Neural cell (in vitro differentiated cells): ENCODE data around the gene HES6.

ENCODE experiments used
- EZH2 ChIP-seq: fragments of 200-600, 300-800 bp; shearing (Covaris generic), sonication (generic); IDR thresholded peaks from 2 replicates; pipeline ENCODE4 v1.6.1; 2014; ENCODE audit warnings: antibody characterized with exemption, low read length, borderline replicate concordance, mild to moderate bottlenecking; ENCODE audit not compliant: insufficient read depth, poor library complexity, severe bottlenecking
- MXI1 ChIP-seq: fragments of 450-650 bp; conservative IDR thresholded peaks from 2 replicates; pipeline ENCODE4 v1.6.1; 2014; ENCODE audit warnings: antibody characterized with exemption, mild to moderate bottlenecking; ENCODE audit not compliant: poor library complexity, severe bottlenecking
- POLR2AphosphoS5 ChIP-seq: IDR thresholded peaks from 2 replicates; pipeline ENCODE4 v1.6.1; 2012
- TAF1 ChIP-seq: IDR thresholded peaks from 2 replicates; pipeline ENCODE4 v1.6.1; 2012; ENCODE audit warnings: low read depth
- TF ChIP-seq, protein P1 (sequence below): fragments of 450-650 bp; IDR thresholded peaks from 2 replicates; pipeline ENCODE4 v1.5.1; 2014; ENCODE audit warnings: antibody characterized with exemption, mild to moderate bottlenecking, moderate library complexity; ENCODE audit not compliant: poor library complexity, severe bottlenecking
- TF ChIP-seq, protein P2 (sequence below): IDR thresholded peaks from 2 replicates; pipeline ENCODE4 v1.6.1; 2012; ENCODE audit warnings: borderline replicate concordance

DNA sequence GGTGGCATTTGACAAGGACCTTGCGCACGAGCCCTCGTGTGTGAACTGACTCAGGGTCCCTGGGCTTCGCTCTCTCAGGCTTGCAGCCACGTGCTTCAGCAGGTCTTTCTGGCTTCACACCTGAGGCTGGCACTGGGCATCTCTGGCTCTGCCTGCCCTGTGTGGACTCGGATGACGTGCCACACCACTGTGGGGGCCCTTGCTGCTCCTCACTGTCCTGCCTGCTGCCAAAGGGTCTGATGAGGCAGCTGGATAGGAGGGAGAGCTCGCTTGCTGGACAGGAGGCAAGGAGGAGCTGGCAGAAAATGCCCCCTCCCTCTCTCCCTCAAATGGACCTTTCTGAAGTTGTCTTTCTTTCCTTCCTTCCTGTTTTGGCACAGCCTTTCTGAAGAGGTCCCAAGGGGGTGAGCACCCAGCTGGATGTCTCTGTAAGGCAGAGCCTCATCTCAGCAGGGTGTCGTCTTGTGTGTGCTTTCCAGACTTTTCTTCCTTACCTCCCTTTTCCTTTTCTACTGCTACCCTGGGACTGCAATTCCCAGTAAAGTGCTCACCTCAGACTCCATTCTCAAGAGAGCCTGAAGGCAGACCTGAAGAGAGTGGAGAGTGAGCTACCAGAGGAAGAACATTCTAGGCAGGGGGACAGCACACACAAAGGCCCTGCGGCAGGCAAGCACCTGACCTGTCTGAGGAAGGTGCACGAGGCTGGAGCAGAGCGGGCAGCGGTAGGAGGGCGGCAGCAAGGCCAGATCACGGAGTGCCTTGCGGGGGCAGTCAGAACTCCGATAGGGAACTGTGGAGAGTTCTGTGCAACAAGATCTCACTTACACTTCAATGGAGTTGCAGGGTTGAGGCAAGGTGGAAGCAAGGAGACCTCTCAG lies 43.3 kb upstream of the HES6 start:
- TF ChIP-seq MXI1: no peak
- TF ChIP-seq, protein P1, sequence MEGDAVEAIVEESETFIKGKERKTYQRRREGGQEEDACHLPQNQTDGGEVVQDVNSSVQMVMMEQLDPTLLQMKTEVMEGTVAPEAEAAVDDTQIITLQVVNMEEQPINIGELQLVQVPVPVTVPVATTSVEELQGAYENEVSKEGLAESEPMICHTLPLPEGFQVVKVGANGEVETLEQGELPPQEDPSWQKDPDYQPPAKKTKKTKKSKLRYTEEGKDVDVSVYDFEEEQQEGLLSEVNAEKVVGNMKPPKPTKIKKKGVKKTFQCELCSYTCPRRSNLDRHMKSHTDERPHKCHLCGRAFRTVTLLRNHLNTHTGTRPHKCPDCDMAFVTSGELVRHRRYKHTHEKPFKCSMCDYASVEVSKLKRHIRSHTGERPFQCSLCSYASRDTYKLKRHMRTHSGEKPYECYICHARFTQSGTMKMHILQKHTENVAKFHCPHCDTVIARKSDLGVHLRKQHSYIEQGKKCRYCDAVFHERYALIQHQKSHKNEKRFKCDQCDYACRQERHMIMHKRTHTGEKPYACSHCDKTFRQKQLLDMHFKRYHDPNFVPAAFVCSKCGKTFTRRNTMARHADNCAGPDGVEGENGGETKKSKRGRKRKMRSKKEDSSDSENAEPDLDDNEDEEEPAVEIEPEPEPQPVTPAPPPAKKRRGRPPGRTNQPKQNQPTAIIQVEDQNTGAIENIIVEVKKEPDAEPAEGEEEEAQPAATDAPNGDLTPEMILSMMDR: no peak
- TF ChIP-seq EZH2: no peak
- no peak for TF ChIP-seq POLR2AphosphoS5
- TF ChIP-seq TAF1: no peak
- TF ChIP-seq, protein P2, sequence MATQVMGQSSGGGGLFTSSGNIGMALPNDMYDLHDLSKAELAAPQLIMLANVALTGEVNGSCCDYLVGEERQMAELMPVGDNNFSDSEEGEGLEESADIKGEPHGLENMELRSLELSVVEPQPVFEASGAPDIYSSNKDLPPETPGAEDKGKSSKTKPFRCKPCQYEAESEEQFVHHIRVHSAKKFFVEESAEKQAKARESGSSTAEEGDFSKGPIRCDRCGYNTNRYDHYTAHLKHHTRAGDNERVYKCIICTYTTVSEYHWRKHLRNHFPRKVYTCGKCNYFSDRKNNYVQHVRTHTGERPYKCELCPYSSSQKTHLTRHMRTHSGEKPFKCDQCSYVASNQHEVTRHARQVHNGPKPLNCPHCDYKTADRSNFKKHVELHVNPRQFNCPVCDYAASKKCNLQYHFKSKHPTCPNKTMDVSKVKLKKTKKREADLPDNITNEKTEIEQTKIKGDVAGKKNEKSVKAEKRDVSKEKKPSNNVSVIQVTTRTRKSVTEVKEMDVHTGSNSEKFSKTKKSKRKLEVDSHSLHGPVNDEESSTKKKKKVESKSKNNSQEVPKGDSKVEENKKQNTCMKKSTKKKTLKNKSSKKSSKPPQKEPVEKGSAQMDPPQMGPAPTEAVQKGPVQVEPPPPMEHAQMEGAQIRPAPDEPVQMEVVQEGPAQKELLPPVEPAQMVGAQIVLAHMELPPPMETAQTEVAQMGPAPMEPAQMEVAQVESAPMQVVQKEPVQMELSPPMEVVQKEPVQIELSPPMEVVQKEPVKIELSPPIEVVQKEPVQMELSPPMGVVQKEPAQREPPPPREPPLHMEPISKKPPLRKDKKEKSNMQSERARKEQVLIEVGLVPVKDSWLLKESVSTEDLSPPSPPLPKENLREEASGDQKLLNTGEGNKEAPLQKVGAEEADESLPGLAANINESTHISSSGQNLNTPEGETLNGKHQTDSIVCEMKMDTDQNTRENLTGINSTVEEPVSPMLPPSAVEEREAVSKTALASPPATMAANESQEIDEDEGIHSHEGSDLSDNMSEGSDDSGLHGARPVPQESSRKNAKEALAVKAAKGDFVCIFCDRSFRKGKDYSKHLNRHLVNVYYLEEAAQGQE: no peak
